GM03348 (cell line): Measurements from ENCODE around the gene FXR2.
A peak's percentile ranks its signal among the peaks of the same experiment; 100 is the strongest.
"Not testable (repeated sequence)": the region's sequence is repeated elsewhere in the genome, so short reads cannot be mapped to it uniquely, and the experiment has no call there.

Source experiments
- DNase-seq: peaks from one replicate; pipeline ENCODE4 v3.0.0; 2012; ENCODE audit warnings: low spot score

Gene FXR2

GRCh38 chr17:7627250-7628121 is 12.8 kb upstream of the FXR2 start, which contains the start of gene SAT2:
Gene SAT2, minus strand, starts transcription at chr17:7627821. Its CDS starts 186 bp downstream, at chr17:7627635.
- peak; percentile 100 for DNase-seq

- no peak for DNase-seq
Measured at GRCh38 chr17:7626956-7627249, 12.2 kb upstream of the FXR2 start.

GRCh38 chr17:7626307-7626706 is 11.6 kb upstream of the FXR2 start:
- no peak for DNase-seq

- not testable (repeated sequence) for DNase-seq
Measured at GRCh38 chr17:7625749-7626148, 11.1 kb upstream of the FXR2 start.

DNA sequence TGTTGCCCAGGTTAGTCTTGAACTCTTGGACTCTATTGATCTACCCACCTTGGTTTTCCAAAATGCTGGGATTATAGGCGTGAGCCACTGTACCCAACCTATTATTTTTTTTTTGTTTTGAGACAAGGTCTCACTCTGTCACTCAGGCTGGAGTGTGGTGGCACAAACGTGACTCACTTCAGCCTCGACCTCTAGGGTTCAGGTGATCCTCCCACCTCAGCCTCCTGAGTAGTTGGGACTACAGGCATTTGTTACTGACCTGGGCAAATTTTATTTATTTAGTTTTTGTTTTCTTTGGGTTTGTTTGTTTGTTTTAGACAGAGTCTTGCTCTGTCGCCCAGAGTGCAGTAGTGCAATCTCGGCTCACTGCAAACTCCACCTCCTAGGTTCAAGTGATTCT is 9.0 kb upstream of the FXR2 start:
- no peak for DNase-seq

DNA sequence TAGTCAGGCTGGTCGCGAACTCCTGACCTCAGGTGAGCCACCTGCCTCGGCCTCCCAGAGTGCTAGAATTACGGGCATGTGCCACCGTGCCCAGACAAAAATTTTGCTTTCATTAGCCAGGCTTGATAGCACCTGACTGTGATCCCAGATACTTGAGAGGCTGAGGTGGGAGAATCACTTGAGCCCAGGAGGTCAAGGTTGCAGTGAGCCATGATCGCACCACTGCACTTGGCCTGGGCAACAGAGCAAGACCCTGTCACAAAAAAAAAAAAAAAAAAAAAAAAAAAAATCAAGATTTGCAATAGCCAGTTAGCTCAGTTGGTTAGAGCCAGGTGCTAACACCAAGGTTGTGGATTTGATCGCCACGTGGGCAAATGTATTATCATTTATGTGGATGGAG is 6.1 kb upstream of the FXR2 start:
- no peak for DNase-seq

GRCh38 chr17:7618608-7619007 is 3.9 kb upstream of the FXR2 start:
- no peak for DNase-seq

GRCh38 chr17:7615265-7615747 is 609 bp upstream of the FXR2 start:
- no peak for DNase-seq

DNA sequence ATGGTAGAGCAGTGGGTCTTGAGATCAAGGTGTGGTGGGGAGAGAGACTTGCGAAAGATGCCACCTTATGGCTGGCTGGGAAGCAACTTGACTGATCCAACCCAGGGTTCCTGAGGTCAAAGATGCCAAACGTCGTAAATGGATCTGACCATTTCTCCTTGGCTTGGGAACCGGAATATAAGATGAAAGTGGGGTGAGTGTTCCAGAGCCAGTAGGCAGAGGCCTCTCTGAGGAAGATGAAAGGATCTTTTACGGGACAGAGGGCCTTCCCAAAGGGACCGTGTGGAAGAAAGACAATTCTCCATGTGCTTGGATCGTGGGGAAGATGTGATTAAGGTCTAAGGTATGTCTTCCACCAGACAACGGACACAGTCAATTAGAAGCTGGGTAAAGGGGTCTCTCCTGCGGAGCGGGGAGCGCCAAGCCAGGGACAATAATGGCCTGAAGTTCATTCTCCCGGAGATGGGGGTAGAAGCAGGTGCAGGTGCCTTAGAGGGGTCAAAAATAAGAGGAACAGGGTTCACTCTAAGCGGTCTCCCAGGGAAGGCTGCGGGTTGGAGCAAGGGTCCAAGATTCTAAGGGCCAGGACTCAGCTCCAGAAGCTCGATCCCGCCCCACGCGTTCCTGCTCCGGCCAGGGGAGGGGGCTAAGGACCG is 800 bp downstream of the FXR2 start:
- DNase-seq, result no peak

DNA sequence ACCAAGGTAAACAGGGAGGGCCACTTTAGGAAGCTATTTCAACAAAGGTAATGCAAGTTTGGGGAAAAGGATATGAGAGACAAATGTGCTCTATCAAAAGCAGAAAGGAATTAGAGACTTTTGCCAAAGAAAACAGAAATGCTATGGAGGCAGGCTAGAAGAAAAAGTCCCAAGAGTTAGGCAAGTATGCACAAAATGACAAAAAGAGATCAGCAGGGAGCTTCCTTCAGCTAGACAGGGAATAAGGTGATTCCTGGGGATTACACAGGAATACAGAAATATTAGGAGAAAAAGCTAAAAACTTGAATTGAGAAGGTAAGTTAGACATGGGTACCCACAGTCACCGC is 2.4 kb downstream of the FXR2 start:
- DNase-seq, result no peak

- no peak for DNase-seq
Measured at GRCh38 chr17:7611635-7612293, 2.9 kb downstream of the FXR2 start.

DNA sequence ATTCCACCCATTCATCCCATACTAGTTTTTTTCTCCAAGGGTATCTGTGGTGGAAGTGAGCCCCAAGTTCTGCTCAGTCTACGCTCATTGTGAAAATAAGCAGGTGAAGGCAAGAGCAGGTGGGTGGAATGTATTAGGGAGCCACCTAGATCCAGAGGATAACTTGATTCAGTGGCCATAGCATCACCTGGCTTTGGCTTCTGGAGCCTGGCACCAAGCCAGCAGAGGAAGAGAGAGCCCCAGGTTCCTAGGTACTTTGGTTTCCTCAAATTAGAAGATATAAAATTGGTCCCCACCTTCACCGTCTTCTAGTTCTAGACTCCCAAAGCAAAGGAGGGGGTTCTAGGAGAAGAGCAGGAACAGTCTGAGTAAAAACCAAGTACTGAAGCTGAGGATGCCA is 4.1 kb downstream of the FXR2 start:
- no peak for DNase-seq

GRCh38 chr17:7606280-7606679 is 8.4 kb downstream of the FXR2 start:
- DNase-seq, result no peak

GRCh38 chr17:7597561-7597960 is 17.1 kb downstream of the FXR2 start:
- DNase-seq, result not testable (repeated sequence)

DNA sequence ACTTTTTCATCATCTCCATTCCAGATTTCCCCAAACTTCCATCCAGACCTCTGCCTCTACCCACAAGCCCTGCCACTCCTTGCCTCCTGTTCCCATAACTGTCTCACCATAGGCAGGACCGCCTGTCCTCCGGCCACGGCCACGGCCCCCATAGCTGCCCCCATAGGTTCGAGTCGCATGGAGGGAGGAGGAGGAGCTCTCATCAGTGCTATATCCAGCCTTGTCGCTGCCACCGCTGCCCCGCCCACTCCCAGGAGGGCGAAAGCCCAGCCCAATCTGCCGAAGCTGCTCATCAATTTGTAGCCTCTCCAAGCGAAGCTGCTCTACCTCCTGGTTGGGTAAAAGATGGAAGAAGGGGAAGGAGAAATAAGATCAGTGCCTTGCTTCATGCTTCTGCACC is 21.4 kb downstream of the FXR2 start:
- no peak for DNase-seq

DNA sequence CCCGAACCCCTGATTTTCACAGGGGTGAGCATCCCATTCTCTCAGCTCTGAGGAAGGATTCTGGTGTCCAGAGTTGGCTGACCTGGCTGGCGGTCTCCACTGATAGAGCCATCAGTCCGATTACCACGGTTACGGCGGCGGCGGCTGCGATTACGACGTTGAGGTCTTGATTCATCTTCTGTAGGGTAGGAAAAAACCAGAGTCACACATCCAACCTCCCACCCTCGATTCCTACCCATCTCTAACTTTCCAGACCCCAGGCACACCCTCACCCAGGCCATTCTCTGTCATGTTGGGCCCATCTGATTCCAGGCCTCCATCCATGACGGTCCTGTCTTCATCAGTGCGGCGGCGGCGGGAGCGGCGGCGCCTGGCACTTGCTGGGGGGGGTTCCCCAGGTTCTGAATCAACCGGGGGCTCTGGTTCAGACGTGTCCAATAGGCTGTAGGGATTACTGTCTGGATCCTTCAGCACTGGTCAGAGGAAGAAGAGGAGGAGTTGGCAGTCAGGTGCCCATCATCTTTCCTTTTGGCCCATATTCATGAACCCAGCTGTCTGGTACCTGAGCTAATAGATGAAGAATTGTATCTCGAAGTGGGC is 22.2 kb downstream of the FXR2 start:
- DNase-seq, result no peak

DNA sequence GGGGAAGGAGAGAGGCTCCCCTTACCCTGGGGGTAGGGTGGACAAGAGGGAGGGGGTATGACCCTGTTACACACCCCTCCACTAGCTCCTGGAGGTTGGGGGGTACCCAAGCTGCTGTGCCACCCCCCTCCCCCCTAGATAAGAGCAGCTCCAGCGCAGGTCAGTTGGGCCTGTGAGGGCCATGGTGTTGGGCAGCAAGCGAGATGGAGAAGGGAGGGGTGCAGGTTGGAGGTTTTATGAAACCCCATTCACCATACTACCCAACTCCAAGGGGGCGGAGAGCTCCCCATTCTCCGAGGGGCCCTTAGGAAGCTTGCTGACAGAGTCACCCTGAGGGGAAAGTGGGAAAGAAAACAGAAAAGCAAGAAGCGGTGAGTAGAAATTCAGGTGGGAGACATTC is 23.1 kb downstream of the FXR2 start:
- no peak for DNase-seq

GRCh38 chr17:7590743-7591142 is 24.0 kb downstream of the FXR2 start:
- DNase-seq, result peak; percentile 63

DNA sequence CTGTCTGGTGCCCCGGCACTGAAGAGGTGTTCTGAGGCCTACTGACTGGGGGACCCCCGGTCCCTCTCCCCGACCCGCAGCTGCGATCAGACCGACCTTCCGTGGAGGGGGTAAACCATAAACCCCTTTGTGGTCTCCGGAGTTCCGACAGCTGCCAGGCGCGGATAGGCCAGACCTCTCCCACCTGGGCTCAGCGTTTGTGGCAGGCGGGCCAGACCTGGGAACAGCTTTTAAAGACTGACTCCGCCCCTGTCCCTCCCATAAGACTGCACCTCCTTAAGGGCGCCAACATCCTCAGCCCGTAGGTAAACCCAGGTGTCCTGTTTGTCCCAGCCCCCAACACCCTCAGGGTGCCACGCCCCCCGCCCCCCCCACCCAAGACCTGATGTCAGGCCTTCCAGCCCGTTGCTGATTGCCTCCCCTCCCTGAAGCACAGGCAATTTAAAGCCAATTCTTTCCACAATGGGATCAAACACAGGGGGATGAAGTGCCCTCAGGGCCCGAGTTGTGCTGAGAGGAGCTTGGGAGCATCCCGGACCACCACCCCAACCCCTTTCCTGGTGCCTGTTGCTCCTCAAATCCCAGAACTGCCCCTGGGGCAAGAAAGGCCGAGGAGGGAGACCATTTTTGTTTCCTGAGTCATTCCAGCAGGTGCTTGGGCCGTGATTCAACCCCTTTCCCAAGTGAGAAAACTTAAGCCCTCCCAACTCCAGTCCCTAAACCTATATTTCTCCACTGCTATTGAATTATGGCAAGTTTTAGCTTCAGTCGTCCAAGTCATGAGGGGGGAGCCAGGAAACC is 24.6 kb downstream of the FXR2 start, which contains the start of gene SOX15:
Gene SOX15, minus strand, starts transcription at position 204 of the 801 bp plus-strand sequence. CDS start 418 bp downstream, outside the sequence.
- DNase-seq, result no peak

DNA sequence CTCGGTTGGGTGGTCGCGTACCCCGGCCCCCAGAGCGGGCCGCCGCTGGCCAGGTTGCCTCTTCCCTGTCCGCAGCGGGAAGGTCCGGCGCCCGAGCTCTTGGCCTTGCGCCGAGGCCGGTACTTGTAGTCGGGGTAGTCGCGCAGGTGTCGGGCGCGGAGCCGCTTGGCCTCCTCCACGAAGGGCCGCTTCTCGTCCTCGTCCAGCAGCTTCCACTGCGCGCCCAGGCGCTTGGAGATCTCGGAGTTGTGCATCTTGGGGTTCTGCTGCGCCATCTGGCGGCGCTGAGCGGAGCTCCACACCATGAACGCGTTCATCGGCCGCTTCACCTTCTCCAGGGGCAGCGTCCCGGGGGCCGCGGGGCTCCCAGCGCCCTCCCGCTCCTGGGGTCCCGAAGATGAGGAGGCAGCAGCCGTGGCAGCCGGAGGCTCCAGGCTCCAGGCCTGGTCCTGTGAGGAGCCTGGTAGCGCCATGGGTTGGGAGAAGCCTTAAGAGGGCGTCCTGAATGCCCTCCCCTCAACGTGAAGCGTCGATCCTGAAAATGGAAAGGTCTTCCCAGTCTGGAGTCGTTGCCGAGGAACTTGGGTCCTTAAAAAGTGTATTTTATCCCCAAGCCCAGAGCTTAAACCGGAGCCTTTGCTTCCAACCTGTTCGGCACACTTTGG is 25.4 kb downstream of the FXR2 start:
- peak; percentile 87 for DNase-seq

DNA sequence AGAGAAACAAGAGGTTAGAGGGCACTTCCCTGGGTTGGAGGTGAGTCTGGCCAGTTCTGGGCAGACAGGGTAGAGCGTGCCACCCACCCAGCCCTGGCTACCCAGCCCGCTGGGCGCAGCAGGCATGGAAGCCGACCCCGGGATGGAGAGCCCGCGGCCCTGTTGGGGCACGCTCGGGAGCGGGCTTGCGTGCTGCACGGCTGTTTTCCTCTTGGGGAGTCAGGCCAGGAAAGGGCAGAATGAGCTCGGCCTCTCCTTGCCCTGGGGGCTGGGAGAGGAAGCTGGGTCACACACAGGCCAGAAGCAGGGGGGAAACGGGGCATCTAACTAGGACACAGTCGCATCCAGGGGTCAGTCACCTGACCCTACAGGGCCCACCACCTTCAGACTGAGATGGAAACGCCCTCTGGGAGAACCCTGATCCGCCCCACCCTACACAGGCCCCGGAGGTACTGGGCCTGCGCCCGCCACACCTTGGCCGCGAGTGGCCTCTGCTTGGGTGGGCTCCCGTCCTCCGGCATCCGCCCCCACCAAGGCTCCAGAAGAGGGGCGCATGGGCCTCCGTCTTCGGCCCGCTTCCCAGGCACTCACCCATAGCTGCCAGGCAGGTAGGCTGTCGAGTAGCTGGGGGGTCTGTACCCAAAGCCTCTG is 26.0 kb downstream of the FXR2 start:
- DNase-seq, result no peak
